Skeletal muscle satellite cell (primary cell): Measurements from ENCODE around the gene VAMP2. TPM values are rescaled to one million over a fixed set of nuclear protein-coding genes. Genes with fewer than 3 reads are reported as not detected.

Source experiments
- H3K27me3 ChIP-seq: 2 replicates; pipeline ENCODE4 v1.7.0; 2013; ENCODE audit warnings: low read length; ENCODE audit not compliant: control insufficient read depth, insufficient read depth
- H3K36me3 ChIP-seq: 2 replicates; pipeline ENCODE4 v1.7.0; 2013; ENCODE audit warnings: mild to moderate bottlenecking, control low read depth, low read length; ENCODE audit not compliant: insufficient read depth
- H3K4me1 ChIP-seq: 2 replicates; pipeline ENCODE4 v1.7.0; 2013; ENCODE audit warnings: low read length; ENCODE audit not compliant: control insufficient read depth, insufficient read depth
- H3K4me2 ChIP-seq: 2 replicates; pipeline ENCODE4 v1.7.0; 2013; ENCODE audit warnings: mild to moderate bottlenecking, low read length
- H3K4me3 ChIP-seq: 2 replicates; pipeline ENCODE4 v1.7.0; 2013; ENCODE audit warnings: low read length
- H3K9ac ChIP-seq: 2 replicates; pipeline ENCODE4 v1.7.0; 2013; ENCODE audit warnings: mild to moderate bottlenecking, low read depth, low read length, moderate library complexity
- H3K9me3 ChIP-seq: replicated peaks from 2 replicates; pipeline ENCODE4 v1.7.0; 2013; ENCODE audit warnings: mild to moderate bottlenecking, control low read depth, low read length
- total RNA-seq: library from RNA; depleted of rRNA; stranded (reverse); fragments of >200 nt; gene quantifications from 2 replicates; pipeline ENCODE4 v1.2.3, GENCODE V29; 2012; rRNA removed

VAMP2 gene, protein sequence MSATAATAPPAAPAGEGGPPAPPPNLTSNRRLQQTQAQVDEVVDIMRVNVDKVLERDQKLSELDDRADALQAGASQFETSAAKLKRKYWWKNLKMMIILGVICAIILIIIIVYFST
- total RNA-seq = 2.0 and 5.5 TPM in 2 replicates

DNA sequence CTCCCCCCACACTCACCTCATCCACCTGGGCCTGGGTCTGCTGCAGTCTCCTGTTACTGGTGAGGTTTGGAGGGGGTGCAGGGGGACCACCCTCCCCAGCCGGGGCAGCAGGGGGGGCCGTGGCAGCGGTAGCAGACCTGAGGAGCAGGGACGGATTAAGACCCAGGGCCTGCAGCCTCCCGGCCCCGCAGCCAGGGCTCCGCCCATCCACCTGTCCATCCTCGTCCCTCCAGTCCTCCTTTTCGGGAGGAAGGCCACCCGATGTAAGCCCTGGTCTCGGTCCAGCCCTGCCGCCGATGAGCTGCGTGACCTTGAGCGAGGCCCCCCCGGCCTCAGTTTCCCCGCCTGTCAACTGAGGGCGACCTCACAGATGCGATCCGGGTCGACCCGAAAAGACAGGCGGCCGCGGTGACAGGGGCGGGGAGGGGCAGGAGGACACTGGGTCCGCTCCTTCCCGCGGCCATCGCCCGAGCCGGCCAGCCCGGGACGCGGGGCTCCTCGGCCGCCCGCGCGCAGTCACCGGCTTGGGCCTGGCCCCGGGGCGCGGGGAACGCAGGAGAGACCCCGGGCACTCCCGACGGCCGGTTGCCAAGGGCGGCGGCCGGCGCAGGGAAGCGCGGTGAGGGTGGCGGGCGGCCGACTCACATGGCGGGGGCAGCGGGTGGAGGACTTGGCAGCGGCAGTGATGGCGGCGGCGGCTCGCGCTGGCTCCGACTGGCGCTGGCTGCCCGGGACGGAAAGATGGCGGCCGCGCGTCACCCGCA, at the start of gene VAMP2:
Gene VAMP2, minus strand, starts transcription at position 716 of the 764 bp plus-strand sequence. Its CDS starts 69 bp downstream, at position 647.
- no peaks in the 10 kb centered on the region for H3K27me3 ChIP-seq
- no peaks in the 10 kb centered on the region for H3K9me3 ChIP-seq
- H3K9ac ChIP-seq = peak within 1 kb of the TSS; percentile 100
- H3K4me2 ChIP-seq = peak within 1 kb of the TSS; percentile 99
- H3K4me3 ChIP-seq = peak within 1 kb of the TSS; percentile 99
- H3K36me3 ChIP-seq = peaks cover 20% of the 10 kb centered on the region
- H3K4me1 ChIP-seq = peaks cover 45% of the 10 kb centered on the region

DNA sequence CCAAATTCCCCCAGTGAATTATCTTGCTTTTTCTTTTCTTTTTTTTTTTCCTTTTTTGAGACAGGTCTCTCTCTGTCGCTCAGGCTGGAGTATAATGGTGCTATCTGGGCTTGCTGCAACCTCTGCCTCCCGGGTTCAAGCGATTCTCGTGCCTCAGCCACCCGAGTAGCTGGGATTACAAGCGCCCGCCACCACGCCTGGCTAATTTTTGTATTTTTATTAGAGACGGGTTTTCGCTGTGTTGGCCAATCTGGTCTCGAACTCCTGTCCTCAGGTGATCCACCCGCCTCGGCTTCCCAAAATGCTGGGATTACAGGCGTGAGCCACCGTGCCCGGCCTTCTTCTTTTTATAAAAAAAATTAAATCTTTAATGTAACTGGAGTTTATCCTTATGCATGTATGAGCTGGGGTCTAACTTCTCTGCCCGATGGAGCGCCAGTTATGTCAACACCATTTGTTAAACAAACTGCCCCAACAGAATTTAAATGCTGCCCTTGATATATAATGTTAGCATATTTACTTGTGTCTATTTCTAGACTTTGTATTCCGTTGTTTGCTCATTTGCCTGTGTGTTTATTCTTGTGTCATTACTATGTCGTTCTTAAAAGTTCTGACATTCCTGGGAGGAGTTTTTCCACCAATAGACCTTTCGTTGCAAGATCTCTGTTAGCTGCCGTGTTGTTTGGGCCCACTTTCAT, 48.2 kb upstream of the VAMP2 start:
- no peaks in the 10 kb centered on the region for H3K9me3 ChIP-seq
- peak overlapping the region; percentile 82 for H3K4me3 ChIP-seq
- peaks cover 13% of the 10 kb centered on the region for H3K4me1 ChIP-seq
- H3K9ac ChIP-seq = peak overlapping the region; percentile 86
- H3K4me2 ChIP-seq = peak overlapping the region; percentile 90
- H3K27me3 ChIP-seq = no peaks in the 10 kb centered on the region
- H3K36me3 ChIP-seq = peaks cover 13% of the 10 kb centered on the region

DNA sequence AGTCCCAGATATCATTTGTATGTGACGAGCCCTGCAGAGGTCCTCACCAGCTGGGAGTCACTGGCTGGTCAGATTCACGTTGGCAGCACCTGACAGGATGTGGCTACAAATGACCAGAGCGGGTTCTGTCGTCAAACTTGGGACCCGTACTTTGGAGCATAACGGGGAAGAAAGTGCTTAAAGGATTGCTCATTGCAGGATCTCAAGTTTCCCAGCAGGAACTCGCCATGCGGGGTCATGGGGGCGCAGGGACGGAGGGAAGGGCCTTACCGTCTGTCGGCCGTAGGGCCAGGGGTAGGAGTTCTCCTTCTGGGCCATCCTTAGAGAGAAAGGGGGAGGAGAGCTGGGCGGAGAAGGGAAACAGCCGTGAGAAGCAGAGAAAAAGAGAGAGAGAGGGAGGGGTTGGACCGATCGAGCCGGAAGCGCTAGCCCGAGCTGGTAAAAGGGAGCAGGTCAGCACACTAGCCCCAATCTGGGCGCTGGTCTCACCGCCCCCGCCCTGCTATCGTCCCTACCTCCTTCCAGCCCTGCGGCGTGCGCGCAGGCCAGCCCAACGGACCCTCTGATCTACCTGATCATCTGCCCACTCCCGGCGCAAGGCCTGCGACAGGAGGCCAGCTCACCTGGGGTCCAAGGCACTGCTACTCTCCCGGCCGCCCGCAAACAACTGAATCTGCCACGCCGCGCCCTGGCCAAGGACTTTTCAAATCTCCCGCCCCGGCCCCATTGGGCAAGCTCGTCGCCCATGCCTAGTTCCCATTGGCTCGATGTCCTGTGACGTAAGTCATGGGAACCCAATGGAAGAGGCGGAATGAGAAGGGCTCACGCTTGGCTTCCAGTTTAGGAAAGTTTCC, 47.4 kb upstream of the VAMP2 start, which contains the start of gene AURKB:
Gene AURKB, minus strand, starts transcription at position 669 of the 854 bp plus-strand sequence. Its CDS starts 351 bp downstream, at position 318.
- peaks cover 13% of the 10 kb centered on the region for H3K36me3 ChIP-seq

DNA sequence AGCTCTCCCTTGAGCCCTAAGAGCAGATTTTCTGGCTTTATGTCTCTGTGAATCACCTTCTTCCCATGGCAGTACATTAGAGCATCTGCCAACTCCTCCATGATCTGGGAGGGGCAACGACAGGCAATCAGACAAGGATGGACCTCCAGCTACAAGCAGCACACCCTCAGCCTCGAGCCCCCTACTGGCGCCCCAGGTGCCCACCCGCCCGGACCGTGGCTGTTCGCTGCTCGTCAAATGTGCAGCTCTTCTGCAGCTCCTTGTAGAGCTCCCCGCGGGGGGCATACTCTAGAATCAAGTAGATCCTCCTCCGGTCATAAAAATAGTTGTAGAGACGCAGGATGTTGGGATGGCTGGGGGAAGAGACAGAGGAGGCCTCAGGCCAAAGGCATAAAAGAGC, 43.8 kb upstream of the VAMP2 start:
- no peak overlapping the region for H3K9ac ChIP-seq
- H3K36me3 ChIP-seq = peaks cover 22% of the 10 kb centered on the region
- H3K27me3 ChIP-seq = no peaks in the 10 kb centered on the region
- H3K4me3 ChIP-seq = no peak overlapping the region
- H3K4me2 ChIP-seq = no peak overlapping the region
- peaks cover 13% of the 10 kb centered on the region for H3K4me1 ChIP-seq
- no peaks in the 10 kb centered on the region for H3K9me3 ChIP-seq

More for the DNA sequence above, 47.4 kb upstream of the VAMP2 start, which contains the start of gene AURKB:
- no peaks in the 10 kb centered on the region for H3K27me3 ChIP-seq
- H3K9me3 ChIP-seq = no peaks in the 10 kb centered on the region
- peak within 1 kb of the TSS; percentile 86 for H3K9ac ChIP-seq
- peaks cover 13% of the 10 kb centered on the region for H3K4me1 ChIP-seq
- peak within 1 kb of the TSS; percentile 82 for H3K4me3 ChIP-seq
- H3K4me2 ChIP-seq = peak within 1 kb of the TSS; percentile 90

DNA sequence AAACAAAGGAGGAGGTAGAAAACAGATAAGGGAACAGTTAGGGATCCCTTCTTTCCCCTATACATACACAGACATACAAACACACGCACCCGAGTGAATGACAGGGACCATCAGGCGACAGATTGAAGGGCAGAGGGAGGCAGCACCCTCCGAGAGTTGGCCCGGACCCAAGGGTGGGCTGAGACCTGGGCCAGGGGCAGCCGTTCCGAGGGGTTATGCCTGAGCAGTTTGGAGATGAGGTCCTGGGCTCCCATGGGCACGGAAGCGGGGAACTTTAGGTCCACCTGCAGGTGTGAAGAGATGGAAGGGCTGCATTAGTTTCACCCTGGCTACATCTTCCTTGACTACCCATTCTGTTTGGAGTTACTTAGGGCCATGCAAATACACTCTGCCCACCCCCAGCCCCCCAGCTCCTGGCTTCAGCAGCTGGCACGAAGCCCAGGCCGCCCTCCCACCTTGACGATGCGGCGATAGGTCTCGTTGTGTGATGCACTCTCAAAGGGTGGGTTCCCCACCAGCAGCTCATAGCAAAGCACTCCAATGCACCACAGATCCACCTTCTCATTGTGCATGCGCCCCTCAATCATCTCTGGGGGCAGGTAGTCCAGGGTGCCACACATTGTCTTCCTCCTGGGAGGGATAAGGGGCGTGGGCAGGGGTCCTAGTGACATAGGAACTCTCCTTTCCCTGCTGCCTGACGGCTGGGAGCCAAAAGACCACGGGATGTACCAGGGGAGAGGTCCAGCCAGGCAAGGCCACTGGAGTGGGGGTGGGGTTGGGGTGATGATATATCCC, 42.2 kb upstream of the VAMP2 start:
- no peak overlapping the region for H3K4me3 ChIP-seq
- H3K4me2 ChIP-seq = no peak overlapping the region
- peaks cover 25% of the 10 kb centered on the region for H3K36me3 ChIP-seq
- peaks cover 14% of the 10 kb centered on the region for H3K4me1 ChIP-seq
- no peaks in the 10 kb centered on the region for H3K27me3 ChIP-seq
- H3K9ac ChIP-seq = no peak overlapping the region
- no peaks in the 10 kb centered on the region for H3K9me3 ChIP-seq

DNA sequence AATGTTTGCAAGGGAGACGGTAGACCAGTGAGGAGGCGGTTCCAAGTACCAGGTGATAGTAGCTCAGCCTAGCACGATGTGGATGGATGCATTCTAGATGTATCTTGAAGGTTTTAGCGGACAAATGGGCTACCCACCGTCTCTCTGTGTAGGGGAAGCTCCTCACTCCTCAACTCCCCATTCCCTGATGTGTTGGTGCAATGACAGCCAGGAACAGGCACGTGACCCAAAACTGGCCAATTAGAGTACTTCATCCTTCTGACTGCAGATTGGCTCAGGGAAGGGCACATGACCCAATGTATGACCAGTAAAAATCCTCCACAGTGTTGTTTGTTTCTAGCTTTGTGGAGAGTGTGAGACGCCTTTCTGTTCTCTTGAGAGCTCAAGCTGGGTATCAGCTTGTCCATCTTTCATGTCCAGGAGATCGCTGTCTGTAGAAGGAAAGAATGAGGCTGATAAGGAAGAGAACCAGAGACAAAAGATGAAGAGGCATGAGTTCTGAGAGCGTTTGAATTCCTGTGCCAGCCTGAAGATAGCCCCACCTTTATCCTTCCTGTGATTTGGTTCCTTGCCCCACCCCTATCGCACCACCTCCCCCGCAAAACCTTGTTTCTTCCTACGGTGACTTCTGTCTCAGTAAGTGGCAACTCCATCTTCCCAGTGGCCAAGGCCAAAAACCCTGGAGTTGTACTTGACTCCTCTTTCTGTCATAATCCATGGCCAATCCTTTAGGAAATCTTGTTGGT, 29.5 kb upstream of the VAMP2 start:
- H3K9ac ChIP-seq = peak overlapping the region; percentile 26
- H3K4me3 ChIP-seq = peak overlapping the region; percentile 40
- peaks cover 39% of the 10 kb centered on the region for H3K4me1 ChIP-seq

DNA sequence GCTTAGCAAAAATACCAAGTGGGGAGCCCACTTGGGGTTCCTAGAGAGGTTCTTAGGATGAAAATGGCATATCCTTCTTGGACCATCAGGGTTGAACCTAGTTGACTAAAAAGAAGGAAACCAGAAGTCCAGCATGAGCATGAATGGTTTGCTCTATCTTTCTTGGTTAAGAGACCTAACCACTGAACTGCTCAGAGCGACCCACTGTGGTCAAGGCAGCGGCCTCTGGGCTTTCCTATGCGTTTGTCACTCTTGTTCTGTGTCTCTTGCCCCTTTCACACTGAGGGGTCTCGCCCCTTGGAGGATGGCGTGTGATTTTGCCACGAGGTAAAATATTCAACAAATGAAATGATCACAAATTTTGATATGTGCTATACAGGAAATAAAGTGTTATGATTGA, 27.8 kb upstream of the VAMP2 start:
- peak overlapping the region; percentile 59 for H3K4me3 ChIP-seq
- H3K36me3 ChIP-seq = no peaks in the 10 kb centered on the region
- peak overlapping the region; percentile 40 for H3K9ac ChIP-seq
- no peaks in the 10 kb centered on the region for H3K27me3 ChIP-seq
- peak overlapping the region; percentile 76 for H3K4me2 ChIP-seq
- H3K9me3 ChIP-seq = no peaks in the 10 kb centered on the region
- H3K4me1 ChIP-seq = peaks cover 28% of the 10 kb centered on the region

More for the DNA sequence above, 29.5 kb upstream of the VAMP2 start:
- Histone ChIP-seq H3K27me3 (no peaks in the 10 kb centered on the region), H3K36me3 (no peaks in the 10 kb centered on the region), H3K9me3 (no peaks in the 10 kb centered on the region), H3K4me2 (peak overlapping the region; percentile 74)

DNA sequence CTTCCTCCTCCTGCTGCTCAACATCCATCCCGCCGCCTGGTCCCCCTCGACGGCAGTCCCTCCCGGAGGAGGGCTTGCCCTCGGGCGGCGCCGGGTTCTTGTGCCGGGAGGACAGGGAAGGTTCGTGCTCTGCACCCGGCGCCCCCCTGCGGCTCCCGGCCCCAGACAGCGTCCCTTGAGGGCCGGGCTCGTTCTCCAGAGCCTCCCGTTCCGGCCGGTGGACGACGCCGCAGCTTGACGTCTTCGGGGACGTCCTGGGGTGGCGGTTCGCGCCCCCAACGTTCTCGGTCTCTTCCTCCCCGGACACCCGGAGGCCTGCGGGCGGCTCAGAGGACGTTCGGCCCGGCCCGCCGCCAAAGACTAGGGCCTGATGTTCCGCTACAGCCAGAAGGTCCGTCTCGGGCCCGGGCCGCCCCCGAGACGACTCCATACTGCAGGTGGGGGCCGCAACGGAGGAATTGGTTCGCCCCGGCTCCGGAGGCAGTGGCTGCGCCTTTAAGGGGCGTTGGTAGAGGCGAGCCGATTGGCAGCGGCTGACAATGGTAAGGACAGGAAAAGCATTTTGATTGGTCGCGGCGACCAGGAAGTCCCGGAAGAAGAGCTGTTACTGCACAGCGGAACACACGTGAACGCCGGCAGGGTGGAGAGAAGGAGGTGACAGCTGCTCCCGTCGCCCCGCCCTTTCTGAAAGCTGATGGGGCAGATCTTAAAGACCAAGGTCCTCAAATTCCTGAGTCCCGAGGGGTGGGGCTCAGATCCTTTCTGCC, 27.1 kb upstream of the VAMP2 start, which contains the start of gene BORCS6:
Gene BORCS6, minus strand, starts transcription at position 470 of the 767 bp plus-strand sequence. Its CDS starts 40 bp downstream, at position 430.
- no peaks in the 10 kb centered on the region for H3K36me3 ChIP-seq
- H3K9me3 ChIP-seq = no peaks in the 10 kb centered on the region
- H3K4me1 ChIP-seq = peaks cover 28% of the 10 kb centered on the region
- peak within 1 kb of the TSS; percentile 87 for H3K9ac ChIP-seq
- H3K4me3 ChIP-seq = peak within 1 kb of the TSS; percentile 87
- no peaks in the 10 kb centered on the region for H3K27me3 ChIP-seq
- H3K4me2 ChIP-seq = peak within 1 kb of the TSS; percentile 89

DNA sequence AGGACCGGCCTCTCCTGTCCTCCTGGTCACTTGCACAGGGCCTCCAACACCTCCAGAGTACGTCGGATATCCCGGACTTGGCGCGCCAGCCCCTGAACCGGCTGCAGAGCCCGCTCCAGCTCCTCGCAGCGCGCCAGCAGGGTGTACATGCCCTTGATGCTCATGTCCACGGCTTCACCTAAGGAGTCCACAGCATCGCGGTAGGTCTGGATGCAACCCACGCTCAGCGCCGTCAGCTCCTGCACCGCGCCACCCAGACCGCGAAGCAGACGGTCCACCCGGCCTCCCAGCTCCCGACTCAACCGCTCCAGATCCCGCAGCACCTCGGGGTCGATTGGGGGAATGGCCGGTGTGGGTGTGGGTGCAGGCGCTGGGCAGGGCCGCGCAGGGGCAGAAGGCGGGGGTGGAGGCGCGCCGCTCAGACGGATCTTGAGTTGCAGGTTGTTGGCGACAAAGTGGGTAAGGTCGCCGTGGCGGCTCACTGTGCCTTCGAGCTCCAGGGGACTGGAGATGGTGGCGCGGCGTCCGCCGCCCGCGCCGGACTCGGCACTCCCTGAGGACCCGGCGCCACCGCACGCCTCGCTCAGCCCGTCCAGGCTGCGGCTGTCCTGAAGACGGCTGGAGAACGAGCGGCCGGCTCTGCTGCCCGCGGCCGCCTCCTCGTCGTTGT, 26.4 kb upstream of the VAMP2 start:
- Histone ChIP-seq H3K4me1 (peaks cover 28% of the 10 kb centered on the region), H3K36me3 (no peaks in the 10 kb centered on the region), H3K9me3 (no peaks in the 10 kb centered on the region), H3K9ac (peak overlapping the region; percentile 87), H3K27me3 (no peaks in the 10 kb centered on the region), H3K4me2 (peak overlapping the region; percentile 89), H3K4me3 (peak overlapping the region; percentile 87)
